Measurements from ENCODE around the gene PPARG. TPM values are rescaled to one million over a fixed set of nuclear protein-coding genes. Genes with fewer than 3 reads are reported as not detected.

The PPARG gene
- total RNA-seq (0.64 TPM), polyA plus RNA-seq (under 1 TPM in 2 of 4 donors, not detected in 2; 0.16 to 0.24 TPM)

GRCh38 chr3:12288182-12289129, at the start of gene PPARG:
Gene PPARG (plus strand): TSS chr3:12289070. CDS start chr3:12379712, 90,642 bp downstream.
- Histone ChIP-seq H3K27me3 (ENCODE audit: control insufficient read depth, insufficient read depth, low read length) (peaks cover 28% of the 10 kb centered on the region), H3K36me3 (ENCODE audit: control insufficient read depth, insufficient read depth, low read length) (no peaks in the 10 kb centered on the region), H3K9me3 (ENCODE audit: control insufficient read depth in 2 of 2, low read length in 2 of 2) (peaks cover 0 to 3% of the 10 kb centered on the region in 2 experiments), H3K4me3 (ENCODE audit: low read depth, low read length) (no peak within 1 kb of the TSS), H3K4me1 (ENCODE audit: control insufficient read depth, insufficient read depth, low read length, poor library complexity, severe bottlenecking) (no peaks in the 10 kb centered on the region), H3K27ac (ENCODE audit: insufficient read depth, low read length, poor library complexity, severe bottlenecking) (no peak within 1 kb of the TSS)
- peaks cover 66% of the 10 kb centered on the region for H3K27me3 Mint-ChIP-seq
- ATAC-seq (ENCODE audit: low read depth in 2 of 2) (no peak), DNase-seq (no peak)
- no peak within 1 kb of the TSS for H3K27ac Mint-ChIP-seq
- peak within 1 kb of the TSS in 3 of 4 donors; percentile 13 to 56 (median 22) for H3K4me3 Mint-ChIP-seq
- H3K4me1 Mint-ChIP-seq = peaks cover 0 to 10% (median 2%) of the 10 kb centered on the region in 4 donors
- no peaks in the 10 kb centered on the region for H3K36me3 Mint-ChIP-seq
- H3K9me3 Mint-ChIP-seq = peaks cover 0 to 9% (median 0%) of the 10 kb centered on the region in 7 donors

- Mint-ChIP-seq H3K4me1 (no peaks in the 10 kb centered on the region), H3K9me3 (peaks cover 0 to 7% (median 0%) of the 10 kb centered on the region in 7 donors), H3K36me3 (no peaks in the 10 kb centered on the region), H3K4me3 (no peak overlapping the region), H3K27ac (no peak overlapping the region), H3K27me3 (peaks cover 19% of the 10 kb centered on the region)
- Histone ChIP-seq H3K4me1 (ENCODE audit: control insufficient read depth, insufficient read depth, low read length, poor library complexity, severe bottlenecking) (no peaks in the 10 kb centered on the region), H3K27ac (ENCODE audit: insufficient read depth, low read length, poor library complexity, severe bottlenecking) (no peak overlapping the region), H3K9me3 (ENCODE audit: control insufficient read depth in 2 of 2, low read length in 2 of 2) (no peaks in the 10 kb centered on the region), H3K36me3 (ENCODE audit: control insufficient read depth, insufficient read depth, low read length) (no peaks in the 10 kb centered on the region), H3K4me3 (ENCODE audit: low read depth, low read length) (no peak overlapping the region), H3K27me3 (ENCODE audit: control insufficient read depth, insufficient read depth, low read length) (peaks cover 13% of the 10 kb centered on the region)
- ATAC-seq (ENCODE audit: low read depth in 2 of 2) (no peak), DNase-seq (no peak)
Observed at GRCh38 chr3:12239301-12239700, 49.6 kb upstream of the PPARG start.

GRCh38 chr3:12242772-12243171, 46.1 kb upstream of the PPARG start:
- Mint-ChIP-seq H3K27me3 (peaks cover 25% of the 10 kb centered on the region), H3K4me3 (no peak overlapping the region)

GRCh38 chr3:12246497-12247163, 42.2 kb upstream of the PPARG start:
- H3K27me3 Mint-ChIP-seq = peaks cover 29% of the 10 kb centered on the region
- H3K9me3 Mint-ChIP-seq = peaks cover 4 to 16% (median 8%) of the 10 kb centered on the region in 7 donors
- ATAC-seq (ENCODE audit: low read depth in 2 of 2) (no peak), DNase-seq (no peak)
- H3K27ac Mint-ChIP-seq = no peak overlapping the region
- no peak overlapping the region for H3K4me3 Mint-ChIP-seq
- Histone ChIP-seq H3K27ac (ENCODE audit: insufficient read depth, low read length, poor library complexity, severe bottlenecking) (no peak overlapping the region), H3K4me3 (ENCODE audit: low read depth, low read length) (no peak overlapping the region), H3K36me3 (ENCODE audit: control insufficient read depth, insufficient read depth, low read length) (no peaks in the 10 kb centered on the region), H3K27me3 (ENCODE audit: control insufficient read depth, insufficient read depth, low read length) (peaks cover 9% of the 10 kb centered on the region), H3K9me3 (ENCODE audit: control insufficient read depth in 2 of 2, low read length in 2 of 2) (peaks cover 6 to 7% of the 10 kb centered on the region in 2 experiments), H3K4me1 (ENCODE audit: control insufficient read depth, insufficient read depth, low read length, poor library complexity, severe bottlenecking) (no peaks in the 10 kb centered on the region)
- H3K36me3 Mint-ChIP-seq = no peaks in the 10 kb centered on the region
- no peaks in the 10 kb centered on the region for H3K4me1 Mint-ChIP-seq

More at GRCh38 chr3:12242772-12243171, 46.1 kb upstream of the PPARG start:
- H3K27ac ChIP-seq (ENCODE audit: insufficient read depth, low read length, poor library complexity, severe bottlenecking) = no peak overlapping the region
- ATAC-seq (ENCODE audit: low read depth in 2 of 2) = no peak
- H3K4me1 ChIP-seq (ENCODE audit: control insufficient read depth, insufficient read depth, low read length, poor library complexity, severe bottlenecking) = no peaks in the 10 kb centered on the region
- H3K36me3 Mint-ChIP-seq = no peaks in the 10 kb centered on the region
- no peak for DNase-seq
- no peaks in the 10 kb centered on the region for H3K36me3 ChIP-seq (ENCODE audit: control insufficient read depth, insufficient read depth, low read length)
- no peak overlapping the region for H3K27ac Mint-ChIP-seq
- no peak overlapping the region for H3K4me3 ChIP-seq (ENCODE audit: low read depth, low read length)
- peaks cover 9% of the 10 kb centered on the region for H3K27me3 ChIP-seq (ENCODE audit: control insufficient read depth, insufficient read depth, low read length)
- no peaks in the 10 kb centered on the region for H3K9me3 ChIP-seq (ENCODE audit: control insufficient read depth in 2 of 2, low read length in 2 of 2)
- no peaks in the 10 kb centered on the region for H3K4me1 Mint-ChIP-seq
- peaks cover 0 to 11% (median 3%) of the 10 kb centered on the region in 7 donors for H3K9me3 Mint-ChIP-seq

GRCh38 chr3:12247411-12247810, 41.5 kb upstream of the PPARG start:
- Histone ChIP-seq H3K4me3 (ENCODE audit: low read depth, low read length) (no peak overlapping the region), H3K9me3 (ENCODE audit: control insufficient read depth in 2 of 2, low read length in 2 of 2) (peaks cover 6 to 7% of the 10 kb centered on the region in 2 experiments), H3K27me3 (ENCODE audit: control insufficient read depth, insufficient read depth, low read length) (peaks cover 8% of the 10 kb centered on the region), H3K4me1 (ENCODE audit: control insufficient read depth, insufficient read depth, low read length, poor library complexity, severe bottlenecking) (no peaks in the 10 kb centered on the region), H3K36me3 (ENCODE audit: control insufficient read depth, insufficient read depth, low read length) (no peaks in the 10 kb centered on the region), H3K27ac (ENCODE audit: insufficient read depth, low read length, poor library complexity, severe bottlenecking) (no peak overlapping the region)
- Mint-ChIP-seq H3K36me3 (no peaks in the 10 kb centered on the region), H3K27ac (no peak overlapping the region), H3K4me3 (no peak overlapping the region), H3K27me3 (peaks cover 29% of the 10 kb centered on the region), H3K4me1 (no peaks in the 10 kb centered on the region), H3K9me3 (peaks cover 4 to 16% (median 8%) of the 10 kb centered on the region in 7 donors)
- no peak for ATAC-seq (ENCODE audit: low read depth in 2 of 2)
- no peak for DNase-seq

GRCh38 chr3:12249519-12249918, 39.4 kb upstream of the PPARG start:
- Histone ChIP-seq H3K4me1 (ENCODE audit: control insufficient read depth, insufficient read depth, low read length, poor library complexity, severe bottlenecking) (no peaks in the 10 kb centered on the region), H3K27ac (ENCODE audit: insufficient read depth, low read length, poor library complexity, severe bottlenecking) (no peak overlapping the region), H3K4me3 (ENCODE audit: low read depth, low read length) (no peak overlapping the region), H3K36me3 (ENCODE audit: control insufficient read depth, insufficient read depth, low read length) (no peaks in the 10 kb centered on the region), H3K27me3 (ENCODE audit: control insufficient read depth, insufficient read depth, low read length) (peaks cover 7% of the 10 kb centered on the region), H3K9me3 (ENCODE audit: control insufficient read depth in 2 of 2, low read length in 2 of 2) (peaks cover 6 to 7% of the 10 kb centered on the region in 2 experiments)
- ATAC-seq (ENCODE audit: low read depth in 2 of 2) (no peak), DNase-seq (no peak)
- Mint-ChIP-seq H3K27me3 (peaks cover 35% of the 10 kb centered on the region), H3K9me3 (peaks cover 4 to 16% (median 8%) of the 10 kb centered on the region in 7 donors), H3K4me1 (no peaks in the 10 kb centered on the region), H3K4me3 (no peak overlapping the region), H3K27ac (peak overlapping the region in 1 of 3 donors; percentile 27), H3K36me3 (no peaks in the 10 kb centered on the region)

GRCh38 chr3:12252889-12253288, 36.0 kb upstream of the PPARG start:
- Mint-ChIP-seq H3K27ac (no peak overlapping the region), H3K36me3 (no peaks in the 10 kb centered on the region), H3K27me3 (peaks cover 27% of the 10 kb centered on the region), H3K4me1 (no peaks in the 10 kb centered on the region), H3K9me3 (peaks cover 0 to 16% (median 4%) of the 10 kb centered on the region in 7 donors), H3K4me3 (no peak overlapping the region)
- H3K9me3 ChIP-seq (ENCODE audit: control insufficient read depth in 2 of 2, low read length in 2 of 2) = peaks cover 6 to 7% of the 10 kb centered on the region in 2 experiments
- DNase-seq (no peak), ATAC-seq (ENCODE audit: low read depth in 2 of 2) (no peak)
- no peaks in the 10 kb centered on the region for H3K4me1 ChIP-seq (ENCODE audit: control insufficient read depth, insufficient read depth, low read length, poor library complexity, severe bottlenecking)
- no peak overlapping the region for H3K27ac ChIP-seq (ENCODE audit: insufficient read depth, low read length, poor library complexity, severe bottlenecking)
- H3K4me3 ChIP-seq (ENCODE audit: low read depth, low read length) = no peak overlapping the region
- no peaks in the 10 kb centered on the region for H3K36me3 ChIP-seq (ENCODE audit: control insufficient read depth, insufficient read depth, low read length)
- H3K27me3 ChIP-seq (ENCODE audit: control insufficient read depth, insufficient read depth, low read length) = peaks cover 4% of the 10 kb centered on the region
